GM18870 (cell line): ENCODE measurements around the gene PRKCE.

Experiments
- ATAC-seq: cut with Tn5 transposase; IDR thresholded peaks from one replicate; pipeline ENCODE4 v1.9.1; 2021; ENCODE audit warnings: moderate library complexity; ENCODE audit not compliant: unreplicated experiment

The PRKCE gene

DNA sequence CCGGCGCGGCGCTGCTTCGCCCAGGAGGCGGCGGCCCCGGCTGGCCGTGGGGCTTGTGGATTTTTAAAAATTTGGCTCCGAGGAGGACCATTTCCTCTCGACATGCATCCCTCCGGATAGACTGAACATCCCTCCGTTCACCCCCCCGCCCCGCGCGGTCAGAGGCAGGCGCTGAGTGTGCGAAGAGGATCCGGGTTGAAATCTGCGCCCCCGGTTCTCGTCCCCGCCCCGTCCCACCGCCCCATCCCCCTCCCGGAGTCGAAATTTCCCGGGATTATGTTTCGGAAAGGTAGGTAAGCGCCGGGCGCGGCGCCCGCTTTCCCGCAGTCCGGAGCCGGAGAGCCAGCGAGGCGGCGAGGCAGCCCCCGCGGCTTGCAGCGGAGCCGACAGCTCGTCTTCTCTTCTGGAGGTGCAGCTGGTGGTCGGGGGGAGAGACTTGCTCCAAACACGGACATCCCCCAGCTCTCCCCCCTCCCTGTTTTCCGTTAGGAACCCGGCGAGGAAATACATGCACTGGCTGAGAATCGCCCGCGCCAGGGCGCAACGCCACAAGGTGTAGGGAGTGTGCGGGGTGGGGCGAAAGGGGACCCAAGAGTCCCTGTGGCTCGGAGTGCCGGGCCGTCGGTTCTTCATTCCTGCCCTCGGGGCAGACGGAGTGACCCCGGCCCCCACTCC lies at the start of gene PRKCE:
Gene PRKCE (plus strand): TSS at position 261 of the 675 bp plus-strand sequence.
- ATAC-seq: peak; percentile 10

DNA sequence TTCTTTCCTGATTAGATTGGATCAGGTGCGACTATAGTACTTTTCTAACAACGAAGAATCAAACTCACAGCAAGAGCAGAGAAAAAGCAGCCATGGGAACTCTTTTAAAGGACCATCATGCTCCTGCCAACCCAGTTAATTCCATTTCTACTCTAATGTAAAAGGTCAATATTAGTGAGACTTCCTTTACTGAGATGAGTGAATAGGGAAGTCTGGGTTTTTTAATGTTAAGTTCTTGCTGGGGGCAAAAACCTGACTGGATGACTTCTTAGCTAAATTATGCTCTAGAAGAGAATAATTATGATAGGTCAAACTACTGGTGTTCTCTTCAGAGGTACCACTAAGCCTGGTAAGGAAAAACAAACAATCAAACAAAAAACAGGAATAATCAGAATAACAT lies 48.9 kb upstream of the PRKCE start:
- no peak for ATAC-seq

DNA sequence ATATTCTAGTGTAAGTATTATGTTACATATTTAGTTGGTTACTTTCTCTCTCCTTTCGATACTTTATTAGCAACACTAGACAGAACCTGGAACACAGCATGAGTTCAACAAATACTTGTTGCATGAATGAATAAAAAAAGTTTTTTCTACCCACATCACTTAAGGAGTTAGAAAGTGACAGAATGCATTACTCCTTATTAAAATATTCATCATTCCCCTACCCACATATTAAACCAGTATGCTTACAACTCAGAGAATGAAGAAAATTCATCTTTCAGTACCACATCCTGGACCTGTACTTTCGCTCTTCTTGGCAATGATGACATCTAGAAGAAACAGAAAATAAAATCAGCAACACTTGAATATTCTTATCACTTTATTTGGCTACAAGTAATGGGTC lies 46.4 kb upstream of the PRKCE start:
- no peak for ATAC-seq

DNA sequence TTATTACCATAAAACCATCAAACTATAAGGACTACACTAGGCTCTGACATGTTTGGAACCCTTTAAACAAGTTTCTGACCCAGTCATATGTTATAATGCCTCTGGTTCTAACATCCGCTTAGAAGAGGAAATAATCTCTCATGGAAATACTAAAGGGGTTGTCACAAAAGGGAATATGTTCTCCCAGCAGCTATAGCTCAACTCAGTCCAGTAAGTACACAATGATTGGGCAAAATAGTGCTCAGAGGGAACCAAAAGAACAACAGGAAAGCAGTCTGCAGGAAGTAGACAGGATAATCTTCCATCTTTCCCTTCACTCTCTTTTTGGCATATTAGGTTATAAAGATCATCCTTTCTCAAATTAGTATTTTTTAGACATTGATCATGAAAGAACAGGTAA lies 44.7 kb upstream of the PRKCE start:
- ATAC-seq: no peak

DNA sequence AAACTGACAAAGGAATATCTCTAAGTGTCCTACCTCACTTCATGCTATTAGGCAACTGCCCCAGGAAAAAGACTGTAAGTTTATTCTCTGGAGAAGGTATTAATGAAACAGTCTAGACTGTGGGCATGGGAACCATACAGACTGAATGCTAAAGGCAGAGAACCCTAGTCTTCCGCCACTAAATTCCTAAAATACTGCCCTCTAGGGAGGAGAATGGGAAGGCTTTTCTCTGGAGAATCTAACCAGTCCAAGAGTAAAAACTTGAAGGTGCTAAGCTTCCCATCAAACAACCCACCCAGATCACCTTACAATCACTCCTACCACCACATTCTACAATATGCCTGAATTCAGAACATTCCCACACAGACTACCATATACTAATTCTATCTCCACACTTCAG lies 43.8 kb upstream of the PRKCE start:
- ATAC-seq: no peak

DNA sequence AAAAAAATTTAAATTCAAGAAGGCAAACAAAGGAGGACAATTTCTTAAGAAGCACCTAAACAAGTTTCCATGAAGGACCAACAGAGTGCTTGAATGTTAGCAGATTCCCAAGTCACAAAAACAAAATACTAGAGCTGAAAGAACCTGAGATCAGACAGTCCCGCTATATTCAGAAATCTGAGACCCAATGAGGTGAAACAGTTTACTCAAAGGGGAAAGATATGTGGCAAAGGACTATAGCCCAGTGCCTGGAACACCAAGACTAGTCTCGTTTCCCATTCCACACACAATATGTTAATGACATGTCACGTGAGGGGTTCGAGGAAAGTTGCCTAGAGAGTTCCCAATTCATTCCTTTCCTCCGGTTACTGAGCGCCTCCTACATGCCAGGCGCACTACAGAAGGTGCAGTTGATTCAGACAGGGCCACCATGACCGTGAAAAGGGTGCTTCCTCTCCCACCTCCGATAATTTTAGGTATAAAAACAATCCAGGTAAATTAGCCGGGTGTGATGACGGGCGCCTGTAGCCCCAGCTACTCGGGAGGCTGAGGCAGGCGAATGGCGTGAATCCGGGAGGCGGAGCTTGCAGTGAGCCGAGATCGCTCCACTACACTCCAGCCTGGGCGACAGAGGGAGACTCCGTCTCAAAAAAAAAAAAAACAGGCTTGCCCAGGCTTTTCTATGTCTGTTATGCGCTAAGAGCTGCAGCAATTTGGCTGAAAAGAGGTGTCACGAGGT lies 41.0 kb upstream of the PRKCE start:
- peak; percentile 35 for ATAC-seq

DNA sequence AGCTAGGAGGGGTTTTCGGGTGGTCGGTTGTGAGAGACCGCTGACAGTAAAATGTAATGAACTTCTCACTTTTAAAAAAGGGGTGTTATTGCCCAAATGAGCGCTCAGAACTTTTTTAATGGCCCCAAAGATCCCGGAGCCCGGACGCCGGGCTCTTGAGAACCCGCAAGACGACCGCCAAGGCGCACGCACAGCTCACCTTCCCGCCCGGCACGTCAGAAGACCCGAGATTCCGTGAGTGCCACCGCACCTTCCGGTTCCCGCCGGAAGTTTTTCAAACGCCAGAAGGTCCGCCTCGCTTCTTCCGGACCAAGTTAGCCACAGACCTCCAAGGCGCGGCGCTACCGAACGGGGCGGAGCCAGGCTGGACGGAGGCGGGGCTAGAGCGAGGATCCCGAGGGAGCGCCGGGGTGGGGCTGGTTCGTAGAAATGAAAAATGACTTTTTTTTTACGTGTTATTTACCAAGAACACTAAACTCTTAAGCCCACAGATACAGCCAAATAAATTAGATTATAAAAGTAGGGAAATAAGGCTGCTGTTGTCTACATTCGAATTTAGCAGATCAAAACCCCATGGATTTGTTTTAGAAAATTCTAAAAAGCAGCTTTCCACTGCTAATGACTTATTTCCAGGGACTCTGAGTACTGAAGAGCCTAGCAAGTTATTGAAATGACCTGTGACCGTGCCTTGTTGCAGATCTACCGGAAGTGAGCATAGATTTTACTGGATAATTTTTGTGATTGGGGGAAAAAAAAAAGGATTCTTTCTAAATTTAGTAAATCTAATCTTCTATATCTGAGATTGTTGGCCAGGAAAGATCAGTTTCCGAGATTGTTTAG lies 40.2 kb upstream of the PRKCE start, which contains the start of gene SRBD1:
Gene SRBD1 (minus strand): TSS at position 248 of the 840 bp plus-strand sequence. CDS start 5,826 bp downstream, outside the sequence.
- peak; percentile 80 for ATAC-seq

DNA sequence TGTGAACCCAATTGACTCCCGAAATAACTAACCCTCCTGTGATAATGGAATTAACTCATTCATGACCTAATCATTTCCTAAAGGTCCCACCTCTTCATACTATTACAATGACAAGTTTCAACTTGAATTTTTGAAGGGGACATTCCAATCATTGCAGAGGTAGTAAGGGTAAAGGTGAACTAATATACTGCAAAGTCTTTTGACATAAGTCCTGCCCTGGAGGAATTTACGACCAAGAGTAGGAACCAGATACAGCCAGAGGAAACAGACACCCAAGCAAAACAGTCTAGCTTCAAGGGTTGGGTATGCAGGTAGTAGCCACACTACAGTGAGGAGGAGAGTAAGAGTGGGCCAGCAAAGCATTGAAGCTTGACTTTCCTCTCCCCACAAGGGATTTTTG lies 39.2 kb upstream of the PRKCE start:
- no peak for ATAC-seq

DNA sequence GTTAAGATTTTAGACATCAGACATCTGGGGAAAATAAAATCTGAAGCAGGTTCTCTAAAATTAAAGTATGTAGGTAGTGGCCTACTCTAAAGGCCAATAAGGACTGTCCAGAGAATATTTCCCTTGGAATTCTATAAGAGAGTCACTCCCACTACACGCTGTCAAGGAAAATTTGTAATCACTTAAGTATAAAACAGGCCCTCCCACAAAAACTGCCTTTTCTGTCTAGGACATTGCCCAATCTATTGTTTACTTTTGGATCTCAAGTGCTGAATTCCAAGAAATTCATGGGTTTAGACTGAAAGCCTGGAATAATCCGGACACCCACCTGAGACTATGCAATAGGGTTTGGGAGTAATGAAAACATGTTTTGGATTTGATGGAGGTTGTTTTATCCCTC lies 38.7 kb upstream of the PRKCE start:
- no peak for ATAC-seq

DNA sequence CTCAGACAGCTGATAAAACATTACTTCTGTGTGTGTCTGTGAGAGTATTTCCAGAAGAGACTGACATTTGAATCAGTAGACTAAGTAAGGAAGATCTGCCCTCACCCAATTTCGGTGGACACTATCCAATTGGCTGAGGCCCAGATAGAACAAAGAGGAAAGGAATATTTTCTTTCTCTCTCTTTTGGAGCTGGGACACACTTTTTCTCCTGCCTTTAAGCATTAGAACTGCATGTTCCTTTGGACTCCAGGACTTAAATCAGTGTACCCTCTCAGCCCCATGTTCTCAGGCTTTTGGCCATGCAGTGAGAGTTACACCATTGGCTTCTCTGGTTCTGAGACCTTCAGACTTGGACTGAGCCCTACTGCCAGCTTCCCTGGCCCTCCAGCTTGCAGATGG lies 37.1 kb upstream of the PRKCE start:
- no peak for ATAC-seq

DNA sequence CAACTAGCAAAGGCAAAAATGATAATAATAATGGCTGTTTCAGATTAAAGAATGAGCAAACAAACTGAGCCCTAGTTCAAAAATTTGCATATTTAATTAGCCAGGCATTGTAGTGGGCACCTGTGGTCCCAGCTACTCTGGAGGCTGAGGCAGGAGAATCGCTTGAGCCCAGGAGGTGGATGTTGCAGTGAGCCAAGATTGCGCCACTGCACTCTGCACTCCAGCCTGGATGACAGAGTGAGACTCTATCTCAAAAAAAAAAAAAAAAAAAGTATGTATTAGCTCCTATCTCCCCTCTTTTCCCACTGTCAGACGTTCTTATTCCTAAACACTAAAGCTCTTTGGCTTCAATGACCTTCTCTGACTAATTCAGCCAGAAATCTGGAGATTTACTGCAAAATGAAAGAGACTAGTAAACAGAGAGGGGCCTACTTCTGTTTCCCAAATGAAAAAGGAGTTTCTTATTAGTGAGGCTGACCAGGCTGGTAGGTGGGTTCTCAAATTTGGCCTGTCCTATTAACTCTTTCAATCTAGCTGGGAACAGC lies 36.5 kb upstream of the PRKCE start:
- ATAC-seq: no peak

DNA sequence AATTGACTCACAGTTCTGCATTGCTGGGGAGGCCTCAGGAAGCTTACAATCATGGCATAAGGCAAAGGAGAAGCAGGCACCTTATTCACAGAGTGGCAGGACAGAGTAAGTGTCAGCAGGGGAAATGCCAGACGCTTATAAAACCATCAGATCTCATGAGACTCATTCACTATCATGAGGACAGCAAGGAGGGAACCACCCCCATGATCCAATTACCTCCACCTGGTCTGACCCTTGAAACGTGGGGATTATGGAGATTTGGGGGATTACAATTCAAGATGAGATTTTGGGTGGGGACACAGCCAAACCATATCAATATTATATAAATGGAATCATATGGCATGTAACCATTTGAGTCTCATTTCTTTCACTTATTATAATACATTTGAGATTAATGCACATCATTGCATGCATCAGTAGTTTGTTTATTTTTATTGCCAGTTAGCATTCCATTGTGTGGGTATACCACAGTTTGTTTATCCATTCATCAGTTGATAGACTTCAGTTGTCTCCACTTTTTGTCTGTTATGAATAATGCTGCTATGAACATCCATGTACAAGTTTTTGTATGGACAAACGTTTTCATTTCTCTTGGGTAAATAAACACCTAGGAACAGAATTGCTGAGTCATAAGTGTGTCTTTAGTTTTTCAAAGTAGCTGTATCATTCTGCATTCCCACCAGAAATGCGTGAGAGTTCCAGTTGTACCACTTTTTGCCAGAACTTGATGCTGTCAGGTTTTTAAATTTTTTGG lies 34.6 kb upstream of the PRKCE start:
- ATAC-seq: no peak

DNA sequence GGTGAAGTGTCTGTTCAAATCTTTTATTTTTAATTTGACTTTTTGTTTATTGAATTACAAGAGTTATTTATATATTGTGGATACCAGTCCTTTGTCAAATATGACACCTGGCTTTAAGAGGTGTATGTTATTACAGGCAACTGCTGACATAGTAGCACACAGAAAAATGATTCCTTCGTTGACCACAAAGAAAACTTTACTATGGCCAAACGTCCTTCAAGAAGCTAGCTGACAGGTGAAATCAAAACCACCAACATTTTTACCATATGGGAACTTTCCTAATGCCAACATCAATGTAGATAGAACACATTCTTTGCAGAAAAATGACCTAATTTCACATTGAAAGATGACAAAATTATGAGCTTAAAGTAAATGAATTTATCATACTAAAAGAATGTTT lies 34.0 kb upstream of the PRKCE start:
- no peak for ATAC-seq

DNA sequence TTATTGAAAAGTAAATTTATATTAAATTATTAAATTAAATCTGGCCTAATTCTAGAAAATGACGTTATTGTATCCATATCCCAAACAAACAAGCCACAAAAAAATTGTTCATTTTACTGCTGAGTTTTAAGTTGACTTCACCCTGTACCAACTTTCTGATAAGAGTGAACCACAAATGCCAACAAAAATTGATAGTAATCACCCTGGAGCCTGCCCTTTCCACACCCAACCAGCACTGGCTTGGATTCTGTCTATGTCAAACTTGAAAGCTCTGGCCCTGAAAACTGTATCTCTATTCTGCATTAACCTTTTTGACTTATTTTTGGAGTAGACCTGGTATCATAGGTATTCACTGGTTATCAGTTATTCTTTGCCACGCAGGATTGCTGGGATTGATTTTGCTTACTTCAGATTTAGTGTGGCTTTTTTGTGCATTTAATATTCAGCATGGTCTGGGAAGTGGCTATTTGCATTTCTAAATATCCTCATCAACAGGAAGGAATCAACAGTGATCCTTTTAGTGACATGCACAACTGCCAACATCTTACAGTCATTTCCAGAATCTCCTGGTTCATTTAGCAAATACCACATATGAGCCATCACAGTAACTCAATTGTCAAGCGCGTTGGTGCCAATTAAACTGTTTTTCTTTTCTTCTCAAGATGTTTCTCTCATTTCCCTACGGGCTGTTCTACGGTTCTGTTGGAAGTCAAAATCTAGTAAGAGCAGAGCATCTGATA lies 29.0 kb upstream of the PRKCE start:
- ATAC-seq: no peak

DNA sequence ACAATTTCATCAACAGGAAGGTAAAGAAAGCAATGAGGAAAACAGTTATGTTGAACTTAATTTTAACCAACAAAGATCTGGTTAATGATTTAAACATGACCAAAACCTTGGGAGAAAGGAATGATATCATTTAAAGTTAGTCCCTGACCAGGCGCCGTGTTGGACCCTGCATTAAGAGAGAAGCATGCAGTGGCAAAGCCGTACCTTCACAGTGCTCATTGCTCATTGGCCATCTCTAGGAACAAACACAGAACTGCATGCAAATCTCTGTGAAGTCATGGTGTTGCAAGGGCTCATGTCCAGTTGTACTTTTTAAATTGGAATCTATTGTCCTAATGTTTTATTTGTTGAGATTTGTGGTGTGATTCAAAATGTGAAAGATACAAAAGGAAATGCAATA lies 28.4 kb upstream of the PRKCE start:
- no peak for ATAC-seq

DNA sequence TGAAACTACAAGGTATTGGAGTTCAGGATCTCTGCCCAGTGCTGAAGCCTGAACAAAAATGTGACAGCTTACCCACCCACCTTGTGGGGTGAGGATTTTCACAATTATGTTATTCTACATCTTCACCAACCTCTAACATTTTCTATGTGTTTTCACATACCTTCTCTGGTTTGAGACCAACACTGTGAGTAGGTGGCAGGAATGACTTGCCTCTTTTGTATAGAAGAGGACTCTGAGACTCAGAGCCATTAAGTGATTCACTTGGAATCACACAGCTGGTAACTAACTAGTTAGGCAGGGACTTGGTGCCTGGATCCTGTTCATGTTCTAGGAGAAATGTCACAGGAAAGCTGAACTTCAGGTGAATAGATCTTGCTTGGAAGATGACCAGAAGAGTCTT lies 25.7 kb upstream of the PRKCE start:
- no peak for ATAC-seq

DNA sequence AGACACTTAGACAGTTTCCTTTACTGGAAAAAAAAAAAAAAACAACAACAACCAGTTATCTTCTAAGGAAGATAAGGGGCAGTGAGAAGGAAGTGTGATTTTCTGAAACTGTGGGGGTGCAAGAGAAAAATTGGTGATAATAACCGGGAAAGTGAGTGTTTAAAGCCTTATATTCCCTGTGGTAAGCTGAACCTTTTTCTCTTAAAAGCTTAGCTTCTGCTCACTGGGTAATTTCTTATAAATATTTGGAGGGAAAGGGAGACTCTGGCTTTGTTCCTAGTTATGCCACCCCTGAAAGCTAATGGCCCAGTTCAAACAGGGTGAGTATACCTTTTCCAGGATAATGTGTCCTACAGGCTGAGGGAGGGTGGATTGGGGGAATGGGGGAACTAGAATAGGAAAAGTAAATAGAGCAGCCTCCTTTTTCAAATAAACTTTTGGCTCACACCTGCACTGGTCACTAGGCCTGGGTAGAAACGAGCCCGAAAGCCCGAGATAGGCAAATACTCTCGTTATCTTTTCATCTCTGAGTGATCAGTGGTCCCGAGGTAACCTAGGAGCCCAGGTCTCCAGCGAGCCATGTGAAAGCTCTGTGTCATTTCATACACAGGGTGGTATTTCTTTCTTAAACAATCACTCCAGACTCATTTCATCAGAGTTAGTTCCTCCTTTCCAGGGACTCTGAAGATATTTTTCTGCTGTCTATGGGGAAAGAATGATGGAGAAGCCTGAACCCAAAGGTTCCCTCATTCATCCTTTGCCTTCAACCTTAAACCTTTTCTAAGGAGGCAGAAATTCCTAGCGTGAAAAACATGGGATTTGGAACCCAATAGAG lies 24.9 kb upstream of the PRKCE start:
- no peak for ATAC-seq

DNA sequence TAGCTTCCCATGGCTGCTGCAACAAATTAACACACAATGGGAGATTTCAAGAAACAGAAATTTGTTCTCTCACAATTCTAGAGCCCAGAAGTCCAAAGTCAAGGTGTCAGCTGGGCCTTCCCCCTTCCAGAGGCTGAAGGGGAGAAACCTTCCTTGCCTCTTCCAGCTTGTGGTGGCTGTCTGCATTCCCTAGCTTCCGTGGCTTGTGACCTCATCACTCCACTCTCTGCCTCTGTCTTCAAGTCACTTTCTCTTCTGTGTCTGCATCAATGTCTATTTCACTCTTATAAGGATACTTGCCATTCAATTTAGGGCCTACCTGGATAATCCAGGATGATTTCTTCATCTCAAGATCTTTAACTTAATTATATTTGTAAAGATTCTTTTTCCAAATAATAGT lies 23.6 kb upstream of the PRKCE start:
- no peak for ATAC-seq

DNA sequence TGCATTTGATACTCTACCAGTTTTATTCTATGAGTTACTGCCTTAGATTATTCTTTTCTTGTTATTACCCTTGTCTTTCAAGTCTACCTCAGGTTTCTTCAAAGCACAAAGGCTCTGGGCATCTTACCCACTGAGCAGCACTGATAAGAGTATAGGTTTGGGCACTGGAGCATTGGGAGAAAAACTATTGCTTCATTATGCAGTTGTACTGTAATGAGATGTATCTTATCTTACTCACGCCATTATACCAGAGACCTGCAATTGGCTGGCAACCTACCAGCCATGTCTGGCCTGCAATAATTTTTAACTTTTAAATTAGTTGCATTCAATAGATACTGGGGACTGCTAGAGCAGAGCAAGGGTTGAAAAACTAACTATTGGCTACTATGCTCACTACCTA lies 21.5 kb upstream of the PRKCE start:
- ATAC-seq: no peak
